NOMO-1 (cell line): ENCODE results near the gene CCDC47.

Source experiments
- DNase-seq, 2 experiments: peaks; one replicate each; lab custom pipeline; 2025; ENCODE audit not compliant: unreplicated experiment in 2 of 2; lab: John Stamatoyannopoulos, UW

The CCDC47 gene

DNA sequence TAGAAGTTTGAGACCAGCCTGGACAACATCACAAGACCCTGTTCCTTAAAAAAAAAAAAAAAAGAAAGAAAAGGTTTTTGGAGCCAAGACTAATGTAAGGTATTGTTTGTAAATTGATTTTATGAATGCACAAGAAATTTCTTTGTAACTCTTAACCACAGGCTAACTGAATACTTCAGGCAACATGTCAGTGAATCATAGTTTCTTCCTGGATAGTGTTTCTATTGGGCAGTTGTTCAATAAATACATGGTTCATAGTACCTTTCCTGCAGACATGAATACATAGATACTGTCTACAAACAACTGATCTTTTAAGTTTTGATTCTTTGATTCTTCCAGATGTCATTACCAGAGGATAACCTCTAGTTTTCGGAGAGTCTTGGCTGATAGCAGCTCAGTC, 12.2 kb upstream of the CCDC47 start:
- DNase-seq: no peak

GRCh38 chr17:63783522-63783921, 10.1 kb upstream of the CCDC47 start:
- no peak for DNase-seq

DNA sequence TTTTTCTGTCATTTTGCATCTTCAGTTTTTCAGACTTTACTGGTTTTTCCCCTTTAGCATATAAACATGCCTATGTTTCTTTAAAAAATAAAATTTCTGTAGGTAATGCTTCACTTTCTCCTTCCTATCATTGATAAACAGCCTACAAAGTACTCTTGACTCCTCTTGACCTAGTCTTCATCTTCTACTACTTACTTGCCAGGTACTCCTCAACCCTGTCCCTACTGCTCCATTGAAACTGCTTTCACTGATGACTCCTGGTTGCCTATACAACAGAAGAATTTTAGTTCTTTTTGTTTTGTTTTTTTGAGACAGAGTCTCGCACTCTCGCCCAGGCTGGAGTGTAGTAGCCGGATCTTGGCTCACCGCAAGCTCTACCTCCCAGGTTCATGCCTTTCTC, 7.5 kb upstream of the CCDC47 start:
- no peak for DNase-seq

DNA sequence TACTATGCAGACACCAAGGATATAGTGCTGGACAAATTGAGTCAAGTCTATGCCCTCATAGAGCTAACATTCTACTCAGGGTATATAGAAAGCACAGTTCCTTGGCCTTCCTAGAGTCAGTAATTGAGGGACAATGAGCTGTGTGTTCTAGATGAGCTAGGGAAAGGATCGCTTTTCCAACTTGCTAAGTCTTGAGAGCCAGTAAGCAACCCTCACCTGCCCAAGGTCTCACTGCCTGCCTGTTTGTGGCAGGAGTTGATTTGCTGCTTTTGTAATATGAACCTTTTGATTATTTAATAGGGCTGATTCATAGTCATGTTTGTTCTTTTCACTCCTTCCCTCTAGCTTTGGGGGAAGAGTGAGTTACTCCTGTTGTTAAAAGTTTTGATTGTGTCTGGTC, 7.1 kb upstream of the CCDC47 start:
- no peak for DNase-seq

GRCh38 chr17:63775420-63775819, 2.0 kb upstream of the CCDC47 start:
- DNase-seq: no peak

DNA sequence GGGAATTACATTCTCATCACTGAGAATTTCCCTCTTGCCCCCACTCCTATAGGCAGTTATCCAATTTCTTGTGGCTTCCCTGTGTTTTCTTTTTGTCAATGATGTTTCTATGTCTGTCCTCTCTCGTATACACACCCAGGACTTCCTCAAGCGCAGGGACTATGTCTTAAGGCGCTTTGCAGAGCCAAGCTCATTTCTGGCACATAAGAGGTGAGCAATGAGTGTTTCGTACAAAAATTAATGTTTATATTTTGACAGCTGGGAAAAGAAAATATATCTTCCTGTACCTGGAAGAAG, 1.5 kb upstream of the CCDC47 start:
- DNase-seq: peak; percentile 29 to 51

DNA sequence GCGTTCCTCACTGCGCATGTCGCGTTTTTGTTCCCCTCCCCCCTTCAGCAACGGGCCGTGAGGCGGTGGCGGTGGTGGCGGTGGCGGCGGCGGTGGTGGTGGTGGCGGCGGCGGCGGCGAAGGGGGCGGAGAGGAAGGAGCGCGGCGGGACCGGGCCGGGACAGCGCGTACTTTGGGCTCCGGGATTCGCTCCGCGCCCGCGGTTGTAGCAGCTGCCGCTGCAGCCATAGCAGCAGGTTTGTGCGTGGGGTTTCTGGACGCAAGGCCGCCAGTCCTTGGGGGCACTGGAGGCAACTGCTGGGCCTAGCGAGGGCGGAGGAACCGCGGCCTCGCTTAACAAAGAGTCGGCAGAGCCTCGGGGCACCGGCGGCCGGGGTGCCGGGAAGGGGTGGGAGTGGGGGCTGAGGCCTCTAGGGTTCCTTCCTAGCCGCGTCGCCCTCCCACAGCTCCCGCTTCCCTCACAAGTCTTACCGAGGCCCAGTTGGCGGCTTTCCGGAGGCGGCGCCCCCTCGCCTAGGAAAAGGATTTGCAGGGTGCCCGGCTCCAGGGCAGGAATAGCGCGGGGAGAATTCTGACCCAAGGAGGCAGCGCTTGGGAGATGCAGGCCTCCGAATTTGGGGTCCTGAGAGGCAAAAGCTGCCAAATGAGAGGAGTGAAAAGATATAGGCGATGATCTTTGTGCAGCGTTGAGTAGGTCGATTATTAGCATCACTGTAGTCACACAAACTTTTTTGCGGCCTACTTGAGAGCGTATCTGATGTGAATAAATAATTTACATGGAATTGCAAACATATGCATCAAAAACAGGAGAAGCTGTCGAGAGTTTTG, 958 bp upstream of the CCDC47 start, which contains the start of gene DDX42:
Gene DDX42 (plus strand): TSS at position 30 of the 828 bp plus-strand sequence. CDS start 12,880 bp downstream, outside the sequence.
- peak; percentile 31 to 54 for DNase-seq

DNA sequence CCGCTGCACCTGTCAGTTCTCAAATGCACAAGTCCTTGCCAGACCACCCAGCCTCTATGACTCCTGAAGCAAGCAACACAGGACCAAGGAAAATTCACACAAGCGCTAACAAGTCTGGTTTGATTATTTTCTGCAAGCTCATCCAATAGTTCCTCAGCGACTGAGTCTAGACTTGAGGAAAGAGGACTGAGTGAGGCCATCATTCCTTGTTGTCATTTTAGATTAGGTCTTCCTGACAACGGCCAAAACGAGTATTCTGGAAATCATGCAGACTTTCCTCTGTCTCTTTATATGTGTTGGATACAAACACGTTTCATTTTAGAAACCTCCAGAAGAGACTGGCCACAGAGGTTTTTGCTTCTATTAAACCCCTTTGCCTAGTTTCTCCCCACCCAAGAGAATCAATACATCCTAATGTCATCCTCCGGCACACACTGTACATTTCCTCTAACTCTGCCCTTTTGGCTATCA, 561 bp downstream of the CCDC47 start:
- DNase-seq: peak; percentile 22 to 34

GRCh38 chr17:63768433-63768832, 5.0 kb downstream of the CCDC47 start:
- no peak for DNase-seq

DNA sequence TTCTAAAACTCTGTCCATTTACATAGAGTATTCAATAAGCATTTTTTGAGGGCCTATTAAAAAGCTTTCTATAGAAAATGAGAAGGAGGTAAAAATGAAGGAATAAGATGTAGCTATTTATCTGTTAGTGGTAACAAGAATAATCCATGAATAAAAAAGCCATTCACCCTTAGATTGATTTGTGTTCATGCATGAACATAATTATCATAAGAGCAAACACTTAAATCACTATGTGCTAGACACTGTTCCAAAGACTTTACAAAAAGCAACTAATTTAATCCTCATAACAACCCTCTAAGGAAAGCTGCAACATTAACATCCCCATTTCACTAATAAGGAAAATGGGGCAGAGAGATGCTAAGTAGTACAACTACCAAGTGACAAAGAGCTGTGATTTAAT, 6.6 kb downstream of the CCDC47 start:
- DNase-seq: no peak

- no peak for DNase-seq
Measured at GRCh38 chr17:63764716-63765115, 8.7 kb downstream of the CCDC47 start.

GRCh38 chr17:63762161-63763078, 11.0 kb downstream of the CCDC47 start:
- DNase-seq: peak; percentile 24 to 48

- no peak for DNase-seq
Measured at GRCh38 chr17:63760771-63761539, 12.4 kb downstream of the CCDC47 start.

- no peak for DNase-seq
Measured at GRCh38 chr17:63758428-63758827, 15.0 kb downstream of the CCDC47 start.

DNA sequence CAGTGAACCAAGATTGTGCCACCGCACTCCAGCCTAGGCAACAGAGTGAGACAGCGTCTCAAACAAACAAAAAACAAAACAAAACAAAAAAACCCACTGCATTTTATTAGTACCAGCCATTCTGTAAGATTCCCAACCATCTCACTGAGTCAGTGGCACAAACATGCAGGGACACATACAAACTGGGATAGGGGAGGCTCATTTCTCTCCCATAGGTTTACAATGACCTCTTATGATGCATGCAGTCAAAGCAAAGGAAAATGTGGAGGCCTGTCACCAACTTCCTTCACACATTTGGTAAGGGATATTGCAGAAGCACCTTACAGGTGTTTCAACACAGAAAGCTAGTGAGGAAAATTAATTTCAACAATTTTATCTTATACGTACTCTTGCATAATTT, 19.4 kb downstream of the CCDC47 start:
- DNase-seq: no peak

DNA sequence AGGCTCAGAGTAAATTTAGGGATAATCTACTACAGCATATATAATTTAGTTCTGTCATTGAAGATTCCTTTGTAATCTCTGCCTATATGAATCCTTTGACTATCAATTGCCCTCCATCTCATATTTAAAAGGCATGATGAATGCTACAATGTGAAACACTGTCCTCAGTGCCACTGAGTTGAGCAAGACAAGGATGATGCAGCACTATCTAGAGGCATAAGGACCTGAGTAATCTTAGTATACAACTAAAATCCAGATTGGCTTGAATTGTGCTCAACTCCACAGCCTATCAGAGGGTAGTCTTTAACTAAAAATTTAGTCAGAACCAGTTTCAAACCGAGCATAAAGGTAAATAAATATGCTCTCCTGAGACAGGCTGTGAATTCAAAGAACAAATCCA, 20.2 kb downstream of the CCDC47 start:
- peak; percentile 5 to 44 for DNase-seq

- no peak for DNase-seq
Measured at GRCh38 chr17:63752707-63753106, 20.7 kb downstream of the CCDC47 start.

- DNase-seq: peak; percentile 29 to 71
Measured at GRCh38 chr17:63751806-63752205, 21.6 kb downstream of the CCDC47 start.

GRCh38 chr17:63741408-63742173, 31.8 kb downstream of the CCDC47 start, which contains the start of gene STRADA:
TSS of gene STRADA (minus strand) at chr17:63741799. CDS start at chr17:63728369, 13,430 bp downstream.
- peak; percentile 98 to 99 for DNase-seq

- DNase-seq: peak in 1 of 2 experiments; percentile 57
Measured at GRCh38 chr17:63741143-63741407, 32.3 kb downstream of the CCDC47 start.
